ENCODE data around the gene VWCE.

Gene VWCE

DNA sequence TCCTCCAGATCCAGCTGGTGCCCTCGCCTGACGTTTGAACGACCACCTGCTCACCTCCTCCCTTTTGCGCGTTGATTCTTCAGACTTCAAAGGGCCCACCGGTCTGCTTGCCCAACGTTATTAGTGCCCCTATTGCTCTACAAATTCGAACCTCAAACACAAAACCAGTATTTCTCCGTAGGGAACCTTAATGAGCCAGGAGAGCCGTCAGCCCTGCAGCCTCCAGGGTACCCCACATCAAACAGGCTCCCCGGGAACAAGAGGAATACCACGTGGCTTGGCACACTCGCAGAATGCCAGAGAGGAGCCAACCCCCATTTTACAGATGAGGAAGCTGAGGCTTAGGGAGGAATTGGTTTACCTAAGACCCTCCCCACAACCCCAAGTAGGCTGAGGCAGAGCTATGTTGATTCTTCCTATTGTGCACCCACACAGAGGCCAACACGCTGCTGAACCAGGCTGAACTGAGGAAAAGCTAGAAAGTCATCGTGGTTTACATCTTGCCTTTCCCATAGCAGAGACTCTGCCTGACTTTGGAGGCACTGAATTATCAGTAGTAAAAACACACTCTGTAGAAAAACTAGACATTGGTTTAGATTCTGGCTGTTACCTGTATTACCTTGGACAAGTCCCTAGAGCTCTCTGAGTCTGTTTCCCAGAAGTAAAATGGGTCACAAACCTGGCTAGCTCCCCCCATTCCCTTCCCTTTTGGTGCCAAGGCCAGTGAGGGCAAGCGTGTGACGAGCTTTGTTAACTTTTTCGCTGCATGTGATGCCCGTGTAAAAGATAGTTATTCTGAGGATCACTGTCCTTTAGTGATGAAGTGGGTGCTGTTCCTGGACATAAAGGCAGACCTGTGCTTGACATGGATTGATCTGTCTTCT is 38.7 kb upstream of the VWCE start:
- H3K4me3 ChIP-seq (ENCODE audit: low read depth, low read length), result peak overlapping the region; percentile 95
- no peak for DNase-seq (ENCODE audit: low read depth, low spot score)
- TF ChIP-seq, protein P1, sequence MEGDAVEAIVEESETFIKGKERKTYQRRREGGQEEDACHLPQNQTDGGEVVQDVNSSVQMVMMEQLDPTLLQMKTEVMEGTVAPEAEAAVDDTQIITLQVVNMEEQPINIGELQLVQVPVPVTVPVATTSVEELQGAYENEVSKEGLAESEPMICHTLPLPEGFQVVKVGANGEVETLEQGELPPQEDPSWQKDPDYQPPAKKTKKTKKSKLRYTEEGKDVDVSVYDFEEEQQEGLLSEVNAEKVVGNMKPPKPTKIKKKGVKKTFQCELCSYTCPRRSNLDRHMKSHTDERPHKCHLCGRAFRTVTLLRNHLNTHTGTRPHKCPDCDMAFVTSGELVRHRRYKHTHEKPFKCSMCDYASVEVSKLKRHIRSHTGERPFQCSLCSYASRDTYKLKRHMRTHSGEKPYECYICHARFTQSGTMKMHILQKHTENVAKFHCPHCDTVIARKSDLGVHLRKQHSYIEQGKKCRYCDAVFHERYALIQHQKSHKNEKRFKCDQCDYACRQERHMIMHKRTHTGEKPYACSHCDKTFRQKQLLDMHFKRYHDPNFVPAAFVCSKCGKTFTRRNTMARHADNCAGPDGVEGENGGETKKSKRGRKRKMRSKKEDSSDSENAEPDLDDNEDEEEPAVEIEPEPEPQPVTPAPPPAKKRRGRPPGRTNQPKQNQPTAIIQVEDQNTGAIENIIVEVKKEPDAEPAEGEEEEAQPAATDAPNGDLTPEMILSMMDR (IDR thresholded peaks at IDR 0.05; ENCODE audit: low read depth, low read length), result no peak
- in situ Hi-C loops (cut with HindIII; ENCODE audit: low sequenced_read_pairs), result no loop called here

DNA sequence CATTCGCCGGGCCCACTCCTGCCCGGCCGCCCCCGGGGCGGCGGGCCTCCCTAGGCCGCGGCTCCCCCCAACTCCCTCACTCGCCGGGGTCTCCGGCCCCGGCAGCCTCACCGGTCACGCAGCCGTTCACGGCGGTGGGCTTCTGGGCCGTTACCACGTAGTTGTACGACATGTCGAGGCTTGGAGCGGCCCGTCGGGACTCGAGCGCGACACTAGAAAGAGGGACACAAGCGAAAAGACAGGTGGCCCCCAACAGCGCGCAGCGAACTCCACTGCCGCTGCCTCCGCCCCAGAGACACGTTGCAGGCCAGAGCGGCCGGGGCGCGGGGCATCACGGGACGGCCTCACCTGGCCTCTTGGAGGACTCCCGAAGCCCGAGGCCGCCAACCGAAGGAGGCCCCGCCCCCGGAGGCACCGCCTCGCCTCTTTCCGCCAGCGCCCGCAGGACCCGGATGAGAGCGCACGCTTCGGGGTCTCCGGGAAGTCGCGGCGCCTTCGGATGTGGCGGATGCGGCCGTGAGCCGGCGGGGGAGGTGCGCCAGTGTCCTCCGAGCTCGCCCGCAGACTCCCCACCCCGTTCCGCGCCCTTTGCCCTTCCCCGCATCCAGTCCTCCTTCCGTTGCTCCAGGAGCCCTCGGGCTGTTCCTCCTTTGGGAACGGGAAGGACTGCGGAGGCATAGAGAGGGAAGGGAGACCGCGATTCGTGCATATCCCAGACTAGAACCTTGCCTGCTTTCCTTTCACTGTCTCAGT is 37.9 kb upstream of the VWCE start, which contains the start of the genes DDB1 and TKFC:
Gene DDB1, minus strand, starts transcription at position 309 of the 753 bp plus-strand sequence. Its CDS starts 137 bp downstream, at position 172.
Gene TKFC, plus strand, starts transcription at position 432 of the 753 bp plus-strand sequence. CDS start 1,501 bp downstream, outside the sequence.
- H3K4me3 ChIP-seq (ENCODE audit: low read depth, low read length), result peak within 1 kb of the TSS; percentile 95
- in situ Hi-C loops (cut with HindIII; ENCODE audit: low sequenced_read_pairs), result no loop called here
- TF ChIP-seq, protein P1 (IDR thresholded peaks at IDR 0.05; ENCODE audit: low read depth, low read length), result no peak
- DNase-seq (ENCODE audit: low read depth, low spot score), result peak; percentile 95

DNA sequence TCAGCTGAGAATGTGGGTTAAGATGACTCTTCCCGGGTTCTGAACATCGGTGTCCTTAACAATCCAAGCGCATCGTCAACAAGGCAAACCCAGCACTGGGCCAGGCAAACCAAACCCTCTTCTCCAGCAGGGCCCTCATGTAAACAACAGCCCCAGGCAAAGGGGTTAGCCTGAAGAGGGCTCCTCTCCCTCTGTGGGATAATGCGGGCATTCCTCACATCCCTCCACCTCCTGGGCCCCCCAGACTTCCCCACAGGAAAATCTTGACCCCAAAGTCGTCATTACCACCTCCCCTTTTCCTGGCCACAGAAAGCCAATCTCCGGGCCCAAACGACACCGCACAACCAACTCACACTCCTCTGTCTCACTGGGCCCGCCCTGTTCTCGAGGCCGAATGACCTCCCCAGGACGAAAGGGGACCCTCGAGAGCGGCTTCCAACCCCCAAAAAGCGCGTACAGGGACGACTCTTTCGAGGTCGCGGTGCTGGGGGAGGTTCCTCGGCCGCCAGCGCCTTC is 37.2 kb upstream of the VWCE start:
- DNase-seq (ENCODE audit: low read depth, low spot score), result peak; percentile 20
- peak overlapping the region; percentile 95 for H3K4me3 ChIP-seq (ENCODE audit: low read depth, low read length)
- in situ Hi-C loops (cut with HindIII; ENCODE audit: low sequenced_read_pairs), result no loop called here
- TF ChIP-seq, protein P1 (IDR thresholded peaks at IDR 0.05; ENCODE audit: low read depth, low read length), result peak; percentile 5

DNA sequence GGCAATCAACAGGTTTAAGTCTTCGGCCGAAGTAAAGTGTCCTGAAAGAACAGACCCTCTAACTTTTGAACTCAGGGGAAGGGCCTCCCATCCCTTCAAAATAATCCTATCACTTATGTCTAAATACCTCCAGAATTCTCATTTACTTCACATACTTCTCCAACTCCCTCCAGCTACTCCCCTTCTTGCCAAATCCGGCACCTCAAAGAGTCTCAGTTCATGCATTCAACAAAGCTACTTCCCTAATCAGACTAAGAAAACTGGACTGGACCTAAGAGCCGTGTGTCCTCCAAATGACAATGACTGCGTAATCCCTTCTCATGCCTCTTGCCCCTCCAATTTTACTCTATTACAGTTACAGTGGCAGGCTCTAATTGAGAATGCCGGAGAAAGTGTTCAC is 36.5 kb upstream of the VWCE start:
- DNase-seq (ENCODE audit: low read depth, low spot score), result no peak
- peak overlapping the region; percentile 95 for H3K4me3 ChIP-seq (ENCODE audit: low read depth, low read length)
- TF ChIP-seq, protein P1 (IDR thresholded peaks at IDR 0.05; ENCODE audit: low read depth, low read length), result no peak
- in situ Hi-C loops (cut with HindIII; ENCODE audit: low sequenced_read_pairs), result no loop called here

DNA sequence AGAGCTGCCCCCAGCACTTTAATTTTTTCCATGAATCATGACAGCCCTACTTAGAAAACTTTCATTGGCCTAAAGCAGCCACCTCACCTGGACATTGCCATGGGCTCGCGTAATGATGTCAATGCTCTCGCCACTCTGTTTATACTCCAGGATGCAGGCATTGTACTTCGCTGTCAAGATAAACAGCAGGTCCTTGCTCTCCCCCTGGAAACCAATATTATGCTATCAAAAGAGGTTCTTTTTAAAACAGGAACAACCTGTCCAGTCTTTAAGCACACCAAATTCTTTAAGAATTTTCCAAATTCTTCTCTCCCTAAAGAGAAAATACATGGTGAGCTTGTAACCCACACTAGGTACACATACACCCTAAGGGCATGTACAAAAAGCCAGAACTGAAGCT is 34.8 kb upstream of the VWCE start:
- H3K4me3 ChIP-seq (ENCODE audit: low read depth, low read length), result no peak overlapping the region
- TF ChIP-seq, protein P1 (IDR thresholded peaks at IDR 0.05; ENCODE audit: low read depth, low read length), result no peak
- DNase-seq (ENCODE audit: low read depth, low spot score), result no peak
- in situ Hi-C loops (cut with HindIII; ENCODE audit: low sequenced_read_pairs), result no loop called here

DNA sequence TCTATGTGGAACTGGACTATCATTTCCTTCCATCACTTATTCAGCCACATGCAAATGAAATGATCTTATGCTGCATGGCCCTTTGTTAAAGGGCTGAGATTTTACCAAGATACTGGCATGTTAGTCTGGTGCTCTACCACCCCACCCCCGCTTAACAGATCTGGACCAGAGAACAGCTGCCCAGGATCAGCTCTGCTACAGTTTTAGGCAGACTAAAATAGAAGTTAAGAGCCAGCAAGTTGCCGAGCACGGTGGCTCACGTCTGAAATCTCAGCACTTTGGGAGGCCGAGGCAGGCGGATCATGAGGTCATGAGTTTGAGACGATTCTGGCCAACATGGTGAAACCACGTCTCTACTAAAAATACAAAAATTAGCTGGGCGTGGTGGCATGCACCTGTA is 33.2 kb upstream of the VWCE start:
- TF ChIP-seq, protein P1 (IDR thresholded peaks at IDR 0.05; ENCODE audit: low read depth, low read length), result no peak

More for the DNA sequence above, 33.2 kb upstream of the VWCE start:
- H3K4me3 ChIP-seq (ENCODE audit: low read depth, low read length), result no peak overlapping the region
- no peak for DNase-seq (ENCODE audit: low read depth, low spot score)
- in situ Hi-C loops (cut with HindIII; ENCODE audit: low sequenced_read_pairs), result no loop called here

All from astrocyte of the spinal cord (primary cell).